ENCODE data around the gene TBCK. TPM values are rescaled to one million over a fixed set of nuclear protein-coding genes. Genes with fewer than 3 reads are reported as not detected.

Gene TBCK
- total and polyA plus RNA-seq, 2 donors (not counting 1 experiment from before 2014, with no cell fraction given), result 17.5 to 86.1 TPM

DNA sequence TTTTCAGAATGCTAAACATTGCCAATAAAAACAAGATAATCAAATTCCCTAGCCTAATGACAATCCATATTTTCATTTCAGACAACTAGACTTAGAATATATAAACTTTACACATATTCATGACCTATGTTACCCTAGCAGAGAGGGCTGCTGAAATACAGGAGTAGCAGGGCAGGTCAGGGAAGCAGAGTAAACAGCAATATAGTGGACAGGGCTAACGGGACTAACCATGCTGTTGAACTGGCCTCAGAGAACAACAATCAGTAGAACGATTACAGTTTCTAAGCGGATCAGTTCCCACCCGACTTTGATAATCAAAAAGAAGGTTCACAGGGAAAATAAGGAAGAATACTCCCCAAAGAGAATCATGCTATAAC is 14.0 kb downstream of the TBCK start:
- Mint-ChIP-seq H3K4me3 (no peak overlapping the region), H3K27me3 (no peaks in the 10 kb centered on the region), H3K9me3 (ENCODE audit: insufficient read depth) (no peaks in the 10 kb centered on the region), H3K4me1 (peaks cover 5% of the 10 kb centered on the region), H3K27ac (no peak overlapping the region)
- H2AFZ ChIP-seq (ENCODE audit: insufficient read depth, low read depth, low read length, poor library complexity, severe bottlenecking), result no peak overlapping the region
- DNase-seq (no peak), ATAC-seq (ENCODE audit: low read depth) (no peak)
- H3K27ac ChIP-seq (ENCODE audit: low read length in 2 of 2), result no peak overlapping the region
- POLR2A ChIA-PET, result no interaction called here
- CTCF ChIA-PET, result no interaction called here
- peaks cover 5 to 8% of the 10 kb centered on the region in 2 experiments for H3K36me3 ChIP-seq (replicated peaks in 1 of 2; ENCODE audit: control extremely low read depth in 1 of 2, control insufficient read depth in 1 of 2, extremely low read depth in 1 of 2, insufficient read depth in 2 of 2, low read length in 1 of 2)
- WGBS (ENCODE audit: insufficient coverage), result 100% methylated on average over 2 of the region's 4 CpGs
- no peak overlapping the region for H3K9ac ChIP-seq (ENCODE audit: low read length)
- no peaks in the 10 kb centered on the region for H3K9me3 ChIP-seq (ENCODE audit: control extremely low read depth in 1 of 3, control insufficient read depth in 2 of 3, insufficient read depth in 1 of 3, low read length in 2 of 3)
- no peaks in the 10 kb centered on the region for H3K4me1 ChIP-seq (ENCODE audit: control insufficient read depth in 2 of 2, insufficient read depth in 2 of 2, low read length in 2 of 2)
- TF ChIP-seq, protein P1, sequence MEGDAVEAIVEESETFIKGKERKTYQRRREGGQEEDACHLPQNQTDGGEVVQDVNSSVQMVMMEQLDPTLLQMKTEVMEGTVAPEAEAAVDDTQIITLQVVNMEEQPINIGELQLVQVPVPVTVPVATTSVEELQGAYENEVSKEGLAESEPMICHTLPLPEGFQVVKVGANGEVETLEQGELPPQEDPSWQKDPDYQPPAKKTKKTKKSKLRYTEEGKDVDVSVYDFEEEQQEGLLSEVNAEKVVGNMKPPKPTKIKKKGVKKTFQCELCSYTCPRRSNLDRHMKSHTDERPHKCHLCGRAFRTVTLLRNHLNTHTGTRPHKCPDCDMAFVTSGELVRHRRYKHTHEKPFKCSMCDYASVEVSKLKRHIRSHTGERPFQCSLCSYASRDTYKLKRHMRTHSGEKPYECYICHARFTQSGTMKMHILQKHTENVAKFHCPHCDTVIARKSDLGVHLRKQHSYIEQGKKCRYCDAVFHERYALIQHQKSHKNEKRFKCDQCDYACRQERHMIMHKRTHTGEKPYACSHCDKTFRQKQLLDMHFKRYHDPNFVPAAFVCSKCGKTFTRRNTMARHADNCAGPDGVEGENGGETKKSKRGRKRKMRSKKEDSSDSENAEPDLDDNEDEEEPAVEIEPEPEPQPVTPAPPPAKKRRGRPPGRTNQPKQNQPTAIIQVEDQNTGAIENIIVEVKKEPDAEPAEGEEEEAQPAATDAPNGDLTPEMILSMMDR (IDR thresholded peaks at IDR 0.05), result no peak
- no peaks in the 10 kb centered on the region for H3K27me3 ChIP-seq (replicated peaks in 1 of 4; ENCODE audit: control extremely low read depth in 1 of 4, control insufficient read depth in 3 of 4, insufficient read depth in 4 of 4, low read length in 3 of 4)
- no peak overlapping the region for H3K4me3 ChIP-seq (ENCODE audit: control extremely low read depth in 1 of 5, extremely low read depth in 1 of 5, insufficient read depth in 1 of 5, low read depth in 2 of 5, low read length in 4 of 5)
- intact Hi-C loops (cut with micrococcal nuclease), result no loop called here
- H3K79me2 ChIP-seq (ENCODE audit: control insufficient read depth, insufficient read depth, low read length), result peaks cover 48% of the 10 kb centered on the region
- no peak overlapping the region for H3K4me2 ChIP-seq (replicated peaks; ENCODE audit: low read depth, low read length, poor library complexity, severe bottlenecking)
- peaks cover 18% of the 10 kb centered on the region for H4K20me1 ChIP-seq (ENCODE audit: control insufficient read depth, insufficient read depth, low read length, poor library complexity, severe bottlenecking)

DNA sequence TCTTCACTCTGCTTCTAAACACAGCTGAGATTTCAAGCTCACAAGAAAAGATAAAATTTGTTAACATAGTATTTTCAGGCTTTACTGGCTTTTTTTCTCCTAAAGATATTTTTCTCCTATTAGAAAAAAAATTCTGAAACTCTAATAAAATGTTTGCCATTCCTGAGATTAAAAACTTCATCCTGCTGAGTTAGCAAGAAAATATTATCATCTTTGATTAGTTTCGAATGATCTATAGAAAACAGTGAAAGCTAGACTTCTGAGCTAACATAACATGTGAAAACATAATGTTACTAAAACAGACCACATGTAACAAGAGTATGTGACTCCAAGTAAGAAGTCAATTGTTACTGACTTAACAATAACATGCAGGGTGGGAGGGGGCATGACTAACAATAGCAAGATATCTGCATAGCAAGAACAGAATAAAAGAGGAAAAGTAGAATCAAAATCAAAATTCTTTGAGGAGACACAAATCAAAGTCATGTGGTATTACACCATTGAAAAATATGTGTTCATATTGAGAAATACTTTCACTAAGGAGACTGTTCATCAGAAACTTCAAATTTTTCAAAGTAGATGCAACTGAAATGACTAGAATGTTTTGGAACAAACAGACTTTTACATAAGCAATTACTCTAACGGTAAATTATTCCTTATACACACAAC is 14.5 kb downstream of the TBCK start:
- no peak overlapping the region for H3K27ac ChIP-seq (ENCODE audit: low read length in 2 of 2)
- no peaks in the 10 kb centered on the region for H3K9me3 ChIP-seq (ENCODE audit: control extremely low read depth in 1 of 3, control insufficient read depth in 2 of 3, insufficient read depth in 1 of 3, low read length in 2 of 3)
- no peak overlapping the region for H3K4me2 ChIP-seq (replicated peaks; ENCODE audit: low read depth, low read length, poor library complexity, severe bottlenecking)
- no peak overlapping the region for H3K27ac Mint-ChIP-seq
- TF ChIP-seq EZH2 (IDR thresholded peaks at IDR 0.05; ENCODE audit: borderline replicate concordance, insufficient read depth, low read depth, low read length, poor library complexity, severe bottlenecking), result no peak
- H3K9me3 Mint-ChIP-seq (ENCODE audit: insufficient read depth), result no peaks in the 10 kb centered on the region
- H3K4me3 Mint-ChIP-seq, result no peak overlapping the region
- H3K27me3 ChIP-seq (replicated peaks in 1 of 4; ENCODE audit: control extremely low read depth in 1 of 4, control insufficient read depth in 3 of 4, insufficient read depth in 4 of 4, low read length in 3 of 4), result no peaks in the 10 kb centered on the region
- peaks cover 43% of the 10 kb centered on the region for H3K79me2 ChIP-seq (ENCODE audit: control insufficient read depth, insufficient read depth, low read length)
- H4K20me1 ChIP-seq (ENCODE audit: control insufficient read depth, insufficient read depth, low read length, poor library complexity, severe bottlenecking), result peaks cover 18% of the 10 kb centered on the region
- no peaks in the 10 kb centered on the region for H3K4me1 ChIP-seq (ENCODE audit: control insufficient read depth in 2 of 2, insufficient read depth in 2 of 2, low read length in 2 of 2)
- no CpG with 5 or more reads among the region's 2 CpGs for WGBS (ENCODE audit: insufficient coverage)
- DNase-seq (no peak), ATAC-seq (ENCODE audit: low read depth) (no peak)
- peaks cover 4 to 8% of the 10 kb centered on the region in 2 experiments for H3K36me3 ChIP-seq (replicated peaks in 1 of 2; ENCODE audit: control extremely low read depth in 1 of 2, control insufficient read depth in 1 of 2, extremely low read depth in 1 of 2, insufficient read depth in 2 of 2, low read length in 1 of 2)
- ChIA-PET POLR2A (no interaction called here), CTCF (no interaction called here)
- no peak overlapping the region for H2AFZ ChIP-seq (ENCODE audit: insufficient read depth, low read depth, low read length, poor library complexity, severe bottlenecking)
- no peaks in the 10 kb centered on the region for H3K27me3 Mint-ChIP-seq
- no peak overlapping the region for H3K9ac ChIP-seq (ENCODE audit: low read length)
- intact Hi-C loops (cut with micrococcal nuclease), result no loop called here
- peaks cover 6% of the 10 kb centered on the region for H3K4me1 Mint-ChIP-seq
- H3K4me3 ChIP-seq (ENCODE audit: control extremely low read depth in 1 of 5, extremely low read depth in 1 of 5, insufficient read depth in 1 of 5, low read depth in 2 of 5, low read length in 4 of 5), result no peak overlapping the region

Data from B cell (primary cell).